Peyer's patch (tissue), 4 donors: ENCODE data around the gene TULP4. TPM values are rescaled to one million over a fixed set of nuclear protein-coding genes. Genes with fewer than 3 reads are reported as not detected.
A peak's percentile ranks its signal among the peaks of the same experiment; 100 is the strongest.
"Not testable (repeated sequence)": the region's sequence is repeated elsewhere in the genome, so short reads cannot be mapped to it uniquely, and the experiment has no call there.

ENCODE experiments used
- DNase-seq, 3 donors: peaks; one replicate each; pipeline ENCODE4 v3.0.0-alpha.2; 2017 to 2019
- H3K27ac ChIP-seq, 4 donors: fragments of 200-600 bp; sonication (generic); one replicate each; pipeline ENCODE4 v1.5.1; 2016 to 2019
- H3K27me3 ChIP-seq, 2 donors: fragments of 200-600 bp; sonication (generic); one replicate each; pipeline ENCODE4 v1.5.1; 2019
- H3K36me3 ChIP-seq, 3 donors: fragments of 200-600 bp; sonication (generic); one replicate each; pipeline ENCODE4 v1.5.1; 2016 to 2019
- H3K4me1 ChIP-seq, 4 donors: fragments of 200-600 bp; sonication (generic); one replicate each; pipeline ENCODE4 v1.5.1; 2016 to 2019
- H3K4me3 ChIP-seq, 4 donors: fragments of 200-600 bp; sonication (generic); 1 replicate in 3 of 4; 2 replicates in 1 of 4; pipeline ENCODE4 v1.5.1; 2016 to 2019; ENCODE audit warnings: mild to moderate bottlenecking in 1 of 4
- H3K9me3 ChIP-seq, 4 donors: fragments of 200-600 bp; sonication (generic); one replicate each; pipeline ENCODE4 v1.5.1; 2016 to 2019; ENCODE audit warnings: mild to moderate bottlenecking in 1 of 4
- POLR2A ChIP-seq, 2 donors: fragments of 450-650 bp; IDR thresholded peaks; one replicate each; pipeline ENCODE4 v1.5.1; 2017; ENCODE audit warnings: antibody characterized with exemption in 2 of 2, mild to moderate bottlenecking in 2 of 2, moderate library complexity in 2 of 2
- total RNA-seq, 4 donors: library from RNA; depleted of rRNA; stranded (reverse); fragments of >200 nt; gene quantifications; one replicate each; pipeline ENCODE4 v1.1.0, GENCODE V29; 2016
- TF ChIP-seq, protein P1 (sequence below), 6 experiments: fragments of 450-650 bp in 4 of 6; fragments of 200-600 bp in 2 of 6; sonication (generic) in 1 of 6; IDR thresholded peaks; one replicate each; pipeline ENCODE4 v1.5.1; 2017 to 2019; ENCODE audit warnings: antibody characterized with exemption in 6 of 6, mild to moderate bottlenecking in 3 of 6, moderate library complexity in 1 of 6

The TULP4 gene
- total RNA-seq, 4 donors from 2014 or later, result 197 to 268 (median 206) TPM

DNA sequence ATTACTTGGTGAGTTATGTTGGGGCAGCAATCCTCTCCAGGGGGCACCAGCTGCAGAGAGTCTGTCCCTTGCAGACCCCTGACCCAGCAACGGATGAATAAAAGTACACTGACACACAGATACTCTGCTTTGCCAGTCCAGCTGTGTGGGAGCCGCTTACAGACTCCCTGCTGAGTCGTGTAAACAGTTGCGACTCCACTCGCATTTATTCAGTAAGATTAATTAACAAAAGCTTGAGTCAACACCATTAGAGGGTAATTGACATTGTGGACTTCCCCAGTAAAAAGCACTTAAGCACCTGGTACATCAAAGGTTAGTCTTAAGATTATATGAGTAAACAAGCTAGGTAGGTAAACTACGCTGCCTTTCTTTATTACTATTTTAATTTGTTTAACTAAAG is 155.7 kb downstream of the TULP4 start:
- Histone ChIP-seq H3K27me3 (no peaks in the 10 kb centered on the region), H3K27ac (no peak overlapping the region)
- DNase-seq, result no peak

DNA sequence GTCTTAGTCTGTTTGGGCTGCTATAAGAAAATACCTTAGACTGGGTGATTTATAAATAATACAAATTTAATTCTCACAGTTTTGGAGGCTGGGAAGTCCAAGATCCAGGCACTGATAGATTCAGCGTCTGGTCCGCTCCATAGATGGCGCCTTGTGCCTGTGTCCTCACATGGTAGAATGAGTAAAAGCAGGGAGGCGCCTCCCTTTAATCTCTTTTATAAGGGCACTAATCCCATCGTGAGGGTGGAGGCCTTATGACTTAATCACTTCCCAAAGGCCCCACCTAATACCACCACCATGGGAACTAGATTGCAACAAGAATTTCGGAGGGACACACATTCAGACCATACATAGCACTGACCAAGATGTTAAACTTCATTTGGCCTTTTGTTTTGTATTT is 156.4 kb downstream of the TULP4 start:
- DNase-seq, result no peak

More for the DNA sequence above, 155.7 kb downstream of the TULP4 start:
- no peak overlapping the region for H3K4me3 ChIP-seq
- H3K36me3 ChIP-seq, result peaks cover 0 to 15% (median 0%) of the 10 kb centered on the region in 3 donors
- H3K4me1 ChIP-seq, result peaks cover 0 to 5% (median 0%) of the 10 kb centered on the region in 4 donors
- TF ChIP-seq, protein P1, sequence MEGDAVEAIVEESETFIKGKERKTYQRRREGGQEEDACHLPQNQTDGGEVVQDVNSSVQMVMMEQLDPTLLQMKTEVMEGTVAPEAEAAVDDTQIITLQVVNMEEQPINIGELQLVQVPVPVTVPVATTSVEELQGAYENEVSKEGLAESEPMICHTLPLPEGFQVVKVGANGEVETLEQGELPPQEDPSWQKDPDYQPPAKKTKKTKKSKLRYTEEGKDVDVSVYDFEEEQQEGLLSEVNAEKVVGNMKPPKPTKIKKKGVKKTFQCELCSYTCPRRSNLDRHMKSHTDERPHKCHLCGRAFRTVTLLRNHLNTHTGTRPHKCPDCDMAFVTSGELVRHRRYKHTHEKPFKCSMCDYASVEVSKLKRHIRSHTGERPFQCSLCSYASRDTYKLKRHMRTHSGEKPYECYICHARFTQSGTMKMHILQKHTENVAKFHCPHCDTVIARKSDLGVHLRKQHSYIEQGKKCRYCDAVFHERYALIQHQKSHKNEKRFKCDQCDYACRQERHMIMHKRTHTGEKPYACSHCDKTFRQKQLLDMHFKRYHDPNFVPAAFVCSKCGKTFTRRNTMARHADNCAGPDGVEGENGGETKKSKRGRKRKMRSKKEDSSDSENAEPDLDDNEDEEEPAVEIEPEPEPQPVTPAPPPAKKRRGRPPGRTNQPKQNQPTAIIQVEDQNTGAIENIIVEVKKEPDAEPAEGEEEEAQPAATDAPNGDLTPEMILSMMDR (IDR thresholded peaks at IDR 0.05), result no peak
- no peak for TF ChIP-seq POLR2A (IDR thresholded peaks at IDR 0.05)
- no peaks in the 10 kb centered on the region for H3K9me3 ChIP-seq

DNA sequence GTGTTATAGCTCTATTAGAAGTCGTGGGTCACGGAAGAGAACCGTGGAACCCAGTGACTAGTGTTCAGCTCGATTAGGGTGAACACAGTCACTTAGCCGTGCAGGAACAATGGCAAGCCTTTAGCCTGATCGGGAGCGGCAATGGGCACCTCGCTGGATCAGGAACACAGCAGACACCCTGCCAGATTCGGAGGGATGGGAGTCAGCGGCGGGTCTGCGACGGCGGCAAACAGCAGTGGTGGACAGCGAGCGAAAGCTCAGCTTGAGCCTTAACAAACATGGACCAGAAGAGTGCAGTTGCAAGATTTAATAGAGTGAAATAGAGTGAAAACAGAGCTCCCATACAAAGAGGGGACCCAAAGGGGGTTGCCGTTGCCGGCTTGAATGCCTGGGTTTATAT is 157.8 kb downstream of the TULP4 start:
- H3K4me3 ChIP-seq, H3K36me3 ChIP-seq, DNase-seq, H3K27ac ChIP-seq, H3K27me3 ChIP-seq, H3K9me3 ChIP-seq: not testable (repeated sequence)
- peaks cover 0 to 12% (median 0%) of the 10 kb centered on the region in 4 donors for H3K4me1 ChIP-seq

More for the DNA sequence above, 156.4 kb downstream of the TULP4 start:
- H3K27me3 ChIP-seq, result no peaks in the 10 kb centered on the region
- no peaks in the 10 kb centered on the region for H3K9me3 ChIP-seq
- peaks cover 0 to 10% (median 0%) of the 10 kb centered on the region in 3 donors for H3K36me3 ChIP-seq
- TF ChIP-seq POLR2A (IDR thresholded peaks at IDR 0.05), result no peak
- TF ChIP-seq, protein P1 (IDR thresholded peaks at IDR 0.05), result peak in 1 of 6 experiments; percentile 7
- no peak overlapping the region for H3K27ac ChIP-seq
- peaks cover 0 to 5% (median 0%) of the 10 kb centered on the region in 4 donors for H3K4me1 ChIP-seq
- no peak overlapping the region for H3K4me3 ChIP-seq

DNA sequence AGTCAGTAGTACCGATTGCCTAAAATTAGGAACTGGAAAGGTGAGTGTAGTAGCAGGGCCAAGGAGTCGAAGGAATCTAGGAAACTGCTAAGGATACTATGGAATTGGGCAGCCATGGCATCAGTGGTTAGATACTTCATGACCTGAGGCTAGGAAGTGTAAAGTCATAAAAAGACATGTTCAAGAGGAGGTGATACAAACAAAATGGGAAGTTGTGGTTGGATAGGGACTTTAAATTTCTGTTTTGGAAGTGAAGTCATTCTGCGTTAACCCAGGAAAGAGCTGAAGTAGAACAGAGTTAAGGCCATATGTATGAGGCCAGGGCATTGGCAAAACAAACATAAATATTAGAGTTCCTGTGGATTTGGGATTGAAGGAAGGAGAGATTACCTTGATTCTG is 159.1 kb downstream of the TULP4 start:
- H3K36me3 ChIP-seq, result no peaks in the 10 kb centered on the region
- no peak overlapping the region for H3K4me3 ChIP-seq
- H3K9me3 ChIP-seq, result no peaks in the 10 kb centered on the region
- H3K4me1 ChIP-seq, result peaks cover 0 to 15% (median 0%) of the 10 kb centered on the region in 4 donors
- no peaks in the 10 kb centered on the region for H3K27me3 ChIP-seq
- no peak for TF ChIP-seq POLR2A (IDR thresholded peaks at IDR 0.05)
- TF ChIP-seq, protein P1 (IDR thresholded peaks at IDR 0.05), result no peak
- no peak for DNase-seq
- H3K27ac ChIP-seq, result no peak overlapping the region

DNA sequence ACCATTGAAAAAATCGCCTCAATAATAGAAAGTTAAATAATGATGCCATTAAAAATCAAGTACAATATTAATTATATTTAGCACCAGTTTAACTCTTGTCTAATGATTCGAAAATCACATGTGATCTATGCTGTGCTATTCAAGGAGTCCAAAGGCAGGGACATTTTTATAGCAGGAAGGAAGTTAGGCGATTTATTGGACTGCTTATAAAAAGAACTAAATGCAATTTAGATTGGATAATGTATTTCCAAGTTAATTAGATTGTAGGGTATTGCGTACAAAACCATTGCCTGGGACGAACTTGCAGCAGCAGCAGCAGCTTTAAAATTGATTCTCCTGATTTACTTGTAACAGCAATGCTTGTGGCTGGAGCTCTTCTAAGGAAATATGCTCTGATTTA is 160.2 kb downstream of the TULP4 start:
- Histone ChIP-seq H3K27me3 (no peaks in the 10 kb centered on the region), H3K27ac (no peak overlapping the region), H3K4me3 (no peak overlapping the region), H3K4me1 (peaks cover 0 to 15% (median 0%) of the 10 kb centered on the region in 4 donors), H3K36me3 (no peaks in the 10 kb centered on the region), H3K9me3 (no peaks in the 10 kb centered on the region)
- TF ChIP-seq POLR2A (IDR thresholded peaks at IDR 0.05), result no peak
- TF ChIP-seq, protein P1 (IDR thresholded peaks at IDR 0.05), result no peak
- DNase-seq, result no peak

DNA sequence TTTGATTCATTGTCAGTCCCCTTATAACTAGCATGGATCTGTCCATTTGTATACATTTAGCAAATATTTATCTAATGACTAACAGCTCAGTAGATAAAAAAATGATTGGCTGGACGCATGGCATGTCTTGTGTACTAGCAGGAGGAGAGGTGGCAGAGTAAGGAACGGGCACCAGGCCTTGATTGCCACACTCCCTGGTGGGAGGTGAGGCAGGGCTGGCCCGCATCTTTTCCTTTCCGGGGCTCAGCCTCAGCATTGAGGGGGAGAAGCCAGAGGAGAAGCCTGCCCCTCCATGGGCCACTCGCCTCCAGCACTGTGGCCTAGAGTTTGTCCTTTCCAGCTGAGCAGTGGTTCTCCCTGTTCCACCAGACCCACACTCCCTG is 162.7 kb downstream of the TULP4 start:
- no peak for DNase-seq
- H3K4me1 ChIP-seq, result peaks cover 0 to 15% (median 0%) of the 10 kb centered on the region in 4 donors
- H3K4me3 ChIP-seq, result no peak overlapping the region
- TF ChIP-seq POLR2A (IDR thresholded peaks at IDR 0.05), result no peak
- TF ChIP-seq, protein P1 (IDR thresholded peaks at IDR 0.05), result no peak
- H3K36me3 ChIP-seq, result peaks cover 0 to 6% (median under 1%) of the 10 kb centered on the region in 3 donors
- H3K27ac ChIP-seq, result no peak overlapping the region
- H3K9me3 ChIP-seq, result no peaks in the 10 kb centered on the region
- no peaks in the 10 kb centered on the region for H3K27me3 ChIP-seq
